Muscle layer of duodenum (tissue), 2 donors: Measurements from ENCODE around the gene ARHGEF17.

Experiments used
- H3K27ac ChIP-seq: one replicate; pipeline ENCODE4 v1.7.0; 2013; ENCODE audit warnings: mild to moderate bottlenecking, low read length
- H3K27me3 ChIP-seq: one replicate; pipeline ENCODE4 v1.7.0; 2013; ENCODE audit warnings: low read depth, mild to moderate bottlenecking, control low read depth, low read length
- H3K36me3 ChIP-seq, 2 donors: one replicate each; pipeline ENCODE4 v1.7.0; 2013; ENCODE audit warnings: low read length in 2 of 2, control low read depth in 1 of 2, mild to moderate bottlenecking in 1 of 2; ENCODE audit not compliant: insufficient read depth in 2 of 2, control insufficient read depth in 1 of 2
- H3K4me1 ChIP-seq, 2 donors: one replicate each; pipeline ENCODE4 v1.7.0; 2013; ENCODE audit warnings: low read length in 2 of 2, mild to moderate bottlenecking in 2 of 2, control low read depth in 1 of 2, moderate library complexity in 1 of 2; ENCODE audit not compliant: insufficient read depth in 2 of 2, control insufficient read depth in 1 of 2
- H3K4me3 ChIP-seq, 2 donors: one replicate each; pipeline ENCODE4 v1.7.0; 2013; ENCODE audit warnings: low read length in 2 of 2, low read depth in 1 of 2, mild to moderate bottlenecking in 1 of 2
- H3K9me3 ChIP-seq, 2 donors: one replicate each; pipeline ENCODE4 v1.7.0; 2013; ENCODE audit warnings: low read length in 2 of 2, control low read depth in 1 of 2, mild to moderate bottlenecking in 1 of 2; ENCODE audit not compliant: control insufficient read depth in 1 of 2
- donor health status: healthy.

Gene ARHGEF17

GRCh38 chr11:73401924-73402833 lies 94.1 kb downstream of the ARHGEF17 start:
- peaks cover 3 to 22% of the 10 kb centered on the region in 2 donors for H3K36me3 ChIP-seq

GRCh38 chr11:73402834-73403185 lies 94.7 kb downstream of the ARHGEF17 start:
- Histone ChIP-seq H3K4me1 (no peaks in the 10 kb centered on the region), H3K27me3 (no peaks in the 10 kb centered on the region), H3K9me3 (no peaks in the 10 kb centered on the region), H3K4me3 (no peak overlapping the region), H3K27ac (no peak overlapping the region), H3K36me3 (peaks cover 3 to 28% of the 10 kb centered on the region in 2 donors)

More at GRCh38 chr11:73401924-73402833, 94.1 kb downstream of the ARHGEF17 start:
- no peaks in the 10 kb centered on the region for H3K27me3 ChIP-seq
- H3K4me3 ChIP-seq, result no peak overlapping the region
- H3K9me3 ChIP-seq, result no peaks in the 10 kb centered on the region
- no peak overlapping the region for H3K27ac ChIP-seq
- H3K4me1 ChIP-seq, result no peaks in the 10 kb centered on the region

- peaks cover 3 to 29% of the 10 kb centered on the region in 2 donors for H3K36me3 ChIP-seq
These were observed 95.5 kb downstream of the ARHGEF17 start for GRCh38 chr11:73403541-73403940.

GRCh38 chr11:73404048-73404447 lies 96.0 kb downstream of the ARHGEF17 start:
- no peaks in the 10 kb centered on the region for H3K27me3 ChIP-seq
- no peaks in the 10 kb centered on the region for H3K4me1 ChIP-seq
- no peak overlapping the region for H3K4me3 ChIP-seq
- peaks cover 3 to 31% of the 10 kb centered on the region in 2 donors for H3K36me3 ChIP-seq
- no peaks in the 10 kb centered on the region for H3K9me3 ChIP-seq
- H3K27ac ChIP-seq, result no peak overlapping the region

More at GRCh38 chr11:73403541-73403940, 95.5 kb downstream of the ARHGEF17 start:
- H3K4me3 ChIP-seq, result no peak overlapping the region
- H3K27ac ChIP-seq, result no peak overlapping the region
- H3K9me3 ChIP-seq, result no peaks in the 10 kb centered on the region
- H3K4me1 ChIP-seq, result no peaks in the 10 kb centered on the region
- no peaks in the 10 kb centered on the region for H3K27me3 ChIP-seq

- Histone ChIP-seq H3K36me3 (peaks cover 5 to 37% of the 10 kb centered on the region in 2 donors), H3K27ac (no peak overlapping the region), H3K9me3 (no peaks in the 10 kb centered on the region), H3K27me3 (no peaks in the 10 kb centered on the region), H3K4me1 (no peaks in the 10 kb centered on the region), H3K4me3 (no peak overlapping the region)
These were observed 96.5 kb downstream of the ARHGEF17 start for GRCh38 chr11:73404506-73405145.

- no peak overlapping the region for H3K27ac ChIP-seq
- H3K4me3 ChIP-seq, result no peak overlapping the region
- no peaks in the 10 kb centered on the region for H3K27me3 ChIP-seq
- peaks cover 8 to 38% of the 10 kb centered on the region in 2 donors for H3K36me3 ChIP-seq
- H3K4me1 ChIP-seq, result no peaks in the 10 kb centered on the region
- H3K9me3 ChIP-seq, result no peaks in the 10 kb centered on the region
These were observed 97.1 kb downstream of the ARHGEF17 start for GRCh38 chr11:73405146-73405510.

- Histone ChIP-seq H3K27ac (no peak overlapping the region), H3K9me3 (no peaks in the 10 kb centered on the region), H3K27me3 (no peaks in the 10 kb centered on the region), H3K4me1 (no peaks in the 10 kb centered on the region), H3K4me3 (no peak overlapping the region), H3K36me3 (peaks cover 8 to 43% of the 10 kb centered on the region in 2 donors)
These were observed 98.1 kb downstream of the ARHGEF17 start for GRCh38 chr11:73406131-73406530.

- Histone ChIP-seq H3K36me3 (peaks cover 8 to 47% of the 10 kb centered on the region in 2 donors), H3K4me3 (no peak overlapping the region), H3K27me3 (no peaks in the 10 kb centered on the region), H3K9me3 (no peaks in the 10 kb centered on the region), H3K4me1 (no peaks in the 10 kb centered on the region), H3K27ac (no peak overlapping the region)
These were observed 98.5 kb downstream of the ARHGEF17 start for GRCh38 chr11:73406619-73407018.

GRCh38 chr11:73409431-73409830 lies 101.4 kb downstream of the ARHGEF17 start:
- Histone ChIP-seq H3K9me3 (no peaks in the 10 kb centered on the region), H3K4me1 (peaks cover 0 to 4% of the 10 kb centered on the region in 2 donors), H3K4me3 (no peak overlapping the region), H3K36me3 (peaks cover 8 to 63% of the 10 kb centered on the region in 2 donors), H3K27ac (no peak overlapping the region), H3K27me3 (no peaks in the 10 kb centered on the region)

GRCh38 chr11:73410627-73411026 lies 102.6 kb downstream of the ARHGEF17 start:
- no peak overlapping the region for H3K27ac ChIP-seq
- H3K27me3 ChIP-seq, result no peaks in the 10 kb centered on the region
- H3K9me3 ChIP-seq, result no peaks in the 10 kb centered on the region
- H3K4me1 ChIP-seq, result peaks cover 0 to 14% of the 10 kb centered on the region in 2 donors
- no peak overlapping the region for H3K4me3 ChIP-seq
- H3K36me3 ChIP-seq, result peaks cover 7 to 63% of the 10 kb centered on the region in 2 donors

- H3K27ac ChIP-seq, result no peak overlapping the region
- no peaks in the 10 kb centered on the region for H3K9me3 ChIP-seq
- H3K4me1 ChIP-seq, result peaks cover 0 to 14% of the 10 kb centered on the region in 2 donors
- peaks cover 5 to 64% of the 10 kb centered on the region in 2 donors for H3K36me3 ChIP-seq
- no peaks in the 10 kb centered on the region for H3K27me3 ChIP-seq
- no peak overlapping the region for H3K4me3 ChIP-seq
These were observed 103.0 kb downstream of the ARHGEF17 start for GRCh38 chr11:73411031-73411430.
